ENCODE data around the gene ADRB2.

DNA sequence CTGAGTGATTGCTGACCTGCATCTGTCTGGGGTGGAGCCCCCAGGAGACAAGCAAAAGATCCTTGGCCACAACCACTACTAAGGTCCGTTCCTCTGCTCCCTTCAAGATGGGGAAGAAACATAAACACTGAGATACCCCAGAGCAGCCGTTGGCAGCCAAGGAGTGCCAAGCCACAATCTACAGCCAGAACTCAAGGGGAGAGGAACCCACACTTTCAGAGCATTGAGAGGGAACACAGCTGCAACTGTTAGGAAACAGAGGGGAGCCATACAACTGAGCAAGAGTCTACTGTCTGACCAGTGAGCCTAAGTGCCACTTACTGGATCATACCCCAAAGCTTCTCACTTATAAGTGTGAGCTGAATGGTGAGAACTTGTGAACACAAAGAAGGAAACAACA lies 44.6 kb upstream of the ADRB2 start:
- TF ChIP-seq, protein P1, sequence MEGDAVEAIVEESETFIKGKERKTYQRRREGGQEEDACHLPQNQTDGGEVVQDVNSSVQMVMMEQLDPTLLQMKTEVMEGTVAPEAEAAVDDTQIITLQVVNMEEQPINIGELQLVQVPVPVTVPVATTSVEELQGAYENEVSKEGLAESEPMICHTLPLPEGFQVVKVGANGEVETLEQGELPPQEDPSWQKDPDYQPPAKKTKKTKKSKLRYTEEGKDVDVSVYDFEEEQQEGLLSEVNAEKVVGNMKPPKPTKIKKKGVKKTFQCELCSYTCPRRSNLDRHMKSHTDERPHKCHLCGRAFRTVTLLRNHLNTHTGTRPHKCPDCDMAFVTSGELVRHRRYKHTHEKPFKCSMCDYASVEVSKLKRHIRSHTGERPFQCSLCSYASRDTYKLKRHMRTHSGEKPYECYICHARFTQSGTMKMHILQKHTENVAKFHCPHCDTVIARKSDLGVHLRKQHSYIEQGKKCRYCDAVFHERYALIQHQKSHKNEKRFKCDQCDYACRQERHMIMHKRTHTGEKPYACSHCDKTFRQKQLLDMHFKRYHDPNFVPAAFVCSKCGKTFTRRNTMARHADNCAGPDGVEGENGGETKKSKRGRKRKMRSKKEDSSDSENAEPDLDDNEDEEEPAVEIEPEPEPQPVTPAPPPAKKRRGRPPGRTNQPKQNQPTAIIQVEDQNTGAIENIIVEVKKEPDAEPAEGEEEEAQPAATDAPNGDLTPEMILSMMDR (IDR thresholded peaks at IDR 0.05): no peak
- TF ChIP-seq EP300 (IDR thresholded peaks at IDR 0.05; ENCODE audit: low read depth) (no peak), POLR2AphosphoS5 (IDR thresholded peaks at IDR 0.05) (no peak)
